CD4-positive, alpha-beta T cell treated with Interleukin-4 for 4 hours (primary cell): ENCODE data around the gene SMARCA4.
"Not testable (repeated sequence)": the region's sequence is repeated elsewhere in the genome, so short reads cannot be mapped to it uniquely, and the experiment has no call there.

ENCODE experiments used
- DNase-seq: peaks from one replicate; pipeline ENCODE4 v3.0.0-alpha.2; 2020

The SMARCA4 gene

GRCh38 chr19:10929402-10929794 lies 31.4 kb upstream of the SMARCA4 start:
- DNase-seq, result no peak

DNA sequence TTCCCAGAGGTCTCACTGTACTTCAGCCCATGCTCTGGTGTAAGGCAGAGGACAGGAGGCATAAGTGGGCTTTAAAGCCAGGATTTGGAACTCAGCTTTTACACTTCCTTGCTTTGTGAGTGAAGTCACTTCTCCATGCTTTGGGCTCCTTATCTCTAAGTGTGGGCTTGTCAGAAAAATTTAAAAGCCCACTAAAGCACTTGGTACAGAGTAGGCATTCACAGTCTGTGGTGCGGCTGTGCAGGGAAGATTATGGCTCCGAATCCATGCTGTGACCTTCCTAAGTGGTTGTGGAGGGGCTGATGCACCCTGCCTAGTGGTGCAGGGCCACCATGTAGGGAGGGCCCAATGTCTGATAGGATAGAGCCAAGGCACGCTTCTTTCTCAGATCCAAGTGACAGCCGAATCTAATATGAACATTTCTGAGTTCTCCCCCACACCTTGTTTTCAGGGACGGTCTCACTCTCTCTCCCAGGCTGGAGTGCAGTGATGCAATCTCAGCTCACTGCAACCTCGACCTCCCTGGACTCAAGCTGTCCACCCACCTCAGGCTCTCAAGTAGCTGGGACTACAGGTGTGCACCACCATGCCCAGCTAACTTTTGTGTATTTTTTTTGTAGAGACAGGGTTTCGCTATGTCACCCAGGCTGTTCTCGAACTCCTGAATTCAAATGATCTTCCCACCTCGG lies 25.3 kb upstream of the SMARCA4 start:
- DNase-seq, result no peak

DNA sequence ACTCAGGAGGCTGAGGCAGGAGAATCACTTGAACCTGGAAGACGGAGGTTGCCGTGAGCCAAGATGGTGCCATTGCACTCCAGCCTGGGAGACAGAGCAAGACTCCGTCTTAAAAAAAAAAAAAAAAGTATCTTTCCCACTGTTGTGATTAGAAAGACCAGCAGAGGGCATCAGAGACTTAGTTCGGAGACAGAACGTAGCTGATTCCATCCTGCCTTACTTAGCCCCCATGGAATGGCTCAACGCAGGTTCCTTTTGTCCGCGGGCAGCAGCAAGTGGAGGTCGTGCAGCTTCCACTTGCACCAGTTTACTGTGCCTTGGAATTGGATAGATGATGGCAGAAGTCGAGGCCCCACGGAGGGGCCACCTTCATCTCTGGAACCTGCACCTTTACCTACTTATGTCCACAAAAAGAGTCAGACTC lies 24.2 kb upstream of the SMARCA4 start:
- DNase-seq, result peak; percentile 61

GRCh38 chr19:10941649-10942048 lies 19.2 kb upstream of the SMARCA4 start:
- DNase-seq, result not testable (repeated sequence)

DNA sequence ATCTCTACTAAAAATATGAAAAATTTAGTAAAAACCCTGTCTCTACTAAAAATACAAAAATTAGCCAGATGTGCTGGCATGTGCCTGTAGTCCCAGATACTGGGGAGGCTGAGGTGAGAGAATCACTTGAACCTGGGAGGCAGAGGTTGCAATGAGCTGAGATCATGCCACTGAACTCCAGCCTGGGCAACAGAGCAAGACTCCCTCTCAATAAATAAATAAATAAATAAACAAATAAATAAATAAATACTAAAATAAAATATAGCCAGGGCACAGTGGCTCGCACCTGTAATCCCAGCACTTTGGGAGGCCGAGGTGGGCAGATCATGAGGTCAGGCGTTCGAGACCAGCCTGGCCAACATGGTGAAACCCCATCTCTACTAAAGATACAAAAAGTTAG lies 17.4 kb upstream of the SMARCA4 start:
- not testable (repeated sequence) for DNase-seq

DNA sequence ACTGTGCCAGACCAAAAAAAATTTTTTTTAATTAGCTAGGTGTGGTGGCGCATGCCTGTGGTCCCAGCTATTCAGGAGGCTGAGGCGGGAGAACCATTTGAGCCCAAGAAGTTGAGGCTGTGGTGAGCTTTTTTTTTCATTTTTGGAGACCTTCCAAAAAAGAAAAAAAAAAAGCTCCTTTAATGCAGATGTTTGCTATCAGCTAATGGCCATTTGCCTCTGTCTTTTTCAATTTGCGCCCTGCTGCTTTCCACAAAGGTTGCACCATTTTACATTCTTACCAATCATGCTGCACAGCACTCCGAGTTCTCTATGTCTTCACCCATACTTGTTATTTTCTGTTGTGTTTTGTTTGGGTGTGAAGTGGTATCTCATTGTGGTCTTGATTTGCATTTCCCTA lies 15.6 kb upstream of the SMARCA4 start:
- no peak for DNase-seq

DNA sequence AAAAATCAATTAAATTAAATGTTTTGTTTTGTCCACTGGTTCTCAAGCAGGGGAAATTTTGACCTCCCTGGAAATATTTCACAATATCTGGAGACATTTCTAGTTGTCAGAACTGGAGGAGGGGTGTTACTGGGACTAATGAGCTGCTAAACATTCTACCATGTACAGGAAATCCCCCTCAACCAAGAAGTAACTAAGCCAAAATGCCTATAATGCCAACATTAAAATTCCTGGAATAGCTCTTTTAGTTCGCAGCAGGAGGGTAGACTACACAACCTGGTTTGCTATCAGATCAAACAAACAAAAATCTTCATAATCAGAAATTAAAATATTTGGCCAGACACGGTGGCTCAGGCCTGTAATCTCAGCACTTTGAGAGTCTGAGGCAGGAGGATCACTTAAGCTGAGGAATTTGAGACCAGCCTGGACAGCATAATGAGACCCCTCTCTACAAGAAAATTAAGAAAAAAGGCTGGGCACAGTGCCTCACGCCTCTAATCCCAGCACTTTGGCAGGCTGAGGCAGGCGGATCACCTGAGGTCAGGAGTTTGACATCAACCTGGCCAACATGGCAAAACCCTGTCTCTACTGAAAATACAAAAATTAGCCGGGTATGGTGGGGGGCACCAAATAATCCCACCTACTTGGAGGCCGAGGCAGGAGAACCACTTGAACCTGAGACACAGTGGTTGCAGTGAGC lies 13.7 kb upstream of the SMARCA4 start:
- no peak for DNase-seq

DNA sequence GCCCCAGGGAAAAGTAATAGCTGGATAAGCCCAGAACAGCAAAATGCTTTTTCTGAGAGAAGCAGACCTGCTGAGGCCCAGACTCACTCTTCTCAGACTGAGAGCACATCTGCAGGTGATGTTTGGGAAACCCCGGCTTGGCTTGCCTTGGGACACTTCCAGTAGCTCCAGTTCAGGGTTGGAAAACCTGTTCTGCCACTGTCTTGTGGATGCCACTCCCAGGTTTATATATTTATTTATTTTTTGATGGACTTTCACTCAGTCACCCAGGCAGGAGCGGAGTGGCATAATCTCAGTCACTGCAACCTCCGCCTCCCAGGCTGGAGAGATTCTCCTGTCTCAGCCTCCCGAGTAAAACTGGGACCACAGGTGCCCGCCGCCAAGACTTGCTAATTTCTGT lies 8.0 kb upstream of the SMARCA4 start:
- DNase-seq, result no peak

DNA sequence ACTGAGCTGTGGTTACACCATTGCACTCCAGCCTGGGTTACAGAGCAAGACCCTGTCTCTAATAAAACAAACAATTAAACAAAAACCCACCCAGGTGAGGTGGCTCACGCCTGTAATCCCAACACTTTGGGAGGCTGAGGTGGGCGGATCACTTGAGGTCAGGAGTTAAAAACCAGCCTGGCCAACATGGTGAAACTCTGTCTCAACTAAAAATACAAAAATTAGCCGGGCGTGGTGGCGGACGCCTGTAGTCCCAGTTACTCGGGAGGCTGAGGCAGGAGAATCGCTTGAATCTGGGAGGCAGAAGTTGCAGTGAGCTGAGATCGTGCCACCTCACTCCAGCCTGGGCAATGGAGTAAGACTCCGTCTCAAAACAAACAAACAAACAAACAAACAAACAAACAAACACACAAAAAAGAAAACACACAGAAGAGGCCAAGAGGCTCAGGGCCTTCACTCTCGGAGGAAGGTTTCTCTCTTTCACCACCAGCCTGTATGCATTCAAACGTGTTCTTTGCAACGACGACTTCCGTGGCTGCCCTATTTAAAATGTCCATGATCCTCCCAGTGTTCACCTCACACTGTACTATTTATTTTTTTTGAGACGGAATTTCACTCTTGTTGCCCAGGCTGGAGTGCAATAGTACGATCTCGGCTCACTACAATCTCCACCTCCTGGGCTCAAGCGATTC lies 1.4 kb upstream of the SMARCA4 start:
- DNase-seq, result not testable (repeated sequence)

DNA sequence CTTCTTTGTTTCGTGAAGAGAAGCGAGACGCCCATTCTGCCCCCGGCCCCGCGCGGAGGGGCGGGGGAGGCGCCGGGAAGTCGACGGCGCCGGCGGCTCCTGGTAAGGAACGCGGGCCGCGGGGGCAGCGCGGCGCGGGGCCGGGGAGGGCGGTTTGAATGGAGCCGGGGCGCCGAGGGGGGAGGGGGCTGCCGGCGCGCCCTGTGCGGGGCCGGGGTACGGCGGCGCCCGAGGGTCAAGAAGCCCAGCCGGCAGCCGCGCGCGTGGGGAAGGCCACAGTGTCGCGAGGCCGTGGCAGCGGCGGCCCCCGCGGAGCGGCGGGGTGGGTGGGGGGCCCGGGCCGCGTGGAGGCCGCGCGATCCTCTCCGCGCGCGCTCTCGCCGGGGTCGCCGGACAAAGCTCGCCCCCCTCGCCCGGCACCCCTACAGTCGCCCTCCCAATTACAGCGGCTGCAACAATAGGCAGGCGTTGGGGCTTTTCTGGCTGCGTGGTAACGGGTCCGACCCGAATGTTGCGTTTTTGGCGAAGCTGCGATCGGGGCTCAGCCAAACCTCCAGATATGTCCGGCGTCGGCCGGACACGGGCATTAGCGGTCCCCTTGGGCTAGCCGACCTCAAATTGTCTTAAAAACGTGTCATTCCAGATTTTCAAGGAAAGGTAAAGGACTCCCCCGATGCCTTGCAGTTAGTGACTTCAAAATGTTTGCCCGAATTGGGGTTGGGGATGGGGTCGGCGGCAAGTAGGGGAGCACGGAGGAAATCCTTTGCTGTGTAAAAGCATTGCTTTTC lies 437 bp downstream of the SMARCA4 start:
- DNase-seq, result no peak

GRCh38 chr19:10962863-10963262 lies 2.0 kb downstream of the SMARCA4 start:
- no peak for DNase-seq

- no peak for DNase-seq
These were observed 3.0 kb downstream of the SMARCA4 start for GRCh38 chr19:10963865-10964264.

DNA sequence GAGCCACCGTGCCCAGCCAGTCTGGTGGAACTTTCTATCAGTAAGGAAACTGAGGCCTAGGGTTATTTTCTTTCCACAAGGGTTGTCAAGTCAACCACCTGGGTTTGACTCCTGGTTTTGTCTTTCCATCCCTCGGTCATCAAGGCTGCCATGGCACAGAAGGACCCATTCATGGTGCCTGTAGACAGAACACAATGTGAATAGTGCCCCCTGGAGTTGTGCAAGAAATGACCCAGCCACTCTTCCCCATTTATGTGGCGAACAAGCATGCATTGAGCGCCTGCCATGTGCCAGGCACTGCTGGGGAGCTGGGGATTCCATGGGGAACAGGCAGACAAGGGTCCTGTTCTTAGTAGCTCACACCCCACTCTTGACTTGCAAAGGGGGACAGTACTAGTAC lies 4.1 kb downstream of the SMARCA4 start:
- no peak for DNase-seq

GRCh38 chr19:10965398-10965797 lies 4.6 kb downstream of the SMARCA4 start:
- DNase-seq, result no peak

GRCh38 chr19:10966809-10967208 lies 6.0 kb downstream of the SMARCA4 start:
- DNase-seq, result no peak

DNA sequence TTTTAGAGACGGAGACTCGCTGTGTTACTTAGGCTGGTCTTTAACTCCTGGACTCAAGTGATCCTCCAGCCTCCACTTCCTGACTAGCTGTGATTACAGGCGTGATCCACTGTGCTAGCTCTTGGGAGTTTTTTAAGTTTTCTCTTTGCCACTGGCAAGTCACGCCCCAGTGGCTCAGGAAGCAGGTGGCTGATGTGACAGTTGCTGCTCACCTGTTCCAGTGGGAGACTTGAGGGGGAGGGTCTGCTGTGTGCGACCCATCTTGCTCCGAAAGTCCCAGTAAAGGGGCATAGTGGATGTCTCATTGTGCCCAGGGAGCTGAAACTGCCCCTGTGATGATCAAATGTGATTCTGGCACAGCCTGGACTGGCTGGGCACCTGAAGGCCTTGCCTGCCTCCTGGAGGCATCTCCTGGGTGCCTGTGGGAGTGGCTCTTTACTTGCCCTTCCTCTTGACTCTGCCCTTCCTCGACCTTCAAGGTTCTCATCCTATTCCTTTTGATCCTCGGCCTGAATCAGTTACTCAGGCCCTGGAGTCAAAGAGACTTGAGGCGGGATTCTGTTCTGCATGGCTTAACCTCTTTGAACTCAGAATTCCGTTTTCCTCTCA lies 7.8 kb downstream of the SMARCA4 start:
- no peak for DNase-seq

DNA sequence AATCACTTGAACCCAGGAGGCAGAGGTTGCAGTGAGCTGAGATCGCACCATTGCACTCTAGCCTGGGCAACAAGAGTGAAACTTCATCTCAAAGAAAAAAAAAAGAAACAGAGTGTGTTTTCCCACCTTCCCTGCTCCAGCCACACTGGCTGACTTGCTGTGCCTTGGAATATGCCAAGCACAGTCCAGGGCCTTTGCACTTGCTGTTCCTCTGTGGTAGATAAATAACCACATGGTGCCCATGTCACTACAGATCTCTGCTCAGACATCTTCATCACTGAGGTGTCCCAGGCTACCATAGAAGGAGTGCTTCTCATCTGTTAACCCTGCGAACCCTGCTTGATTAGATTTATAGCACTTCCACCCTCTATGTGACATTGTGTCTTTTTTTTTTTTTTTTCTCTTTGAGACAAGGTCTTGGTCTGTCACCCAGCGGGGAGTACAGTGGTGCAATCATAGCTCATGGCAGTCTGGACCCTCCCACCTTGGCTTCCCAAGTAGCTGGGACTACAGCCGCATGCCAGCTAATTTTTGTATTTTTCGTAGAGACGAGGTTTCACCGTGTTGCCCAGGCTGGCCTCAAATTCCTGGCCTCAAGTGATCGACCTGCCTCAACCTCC lies 10.4 kb downstream of the SMARCA4 start:
- DNase-seq, result no peak

DNA sequence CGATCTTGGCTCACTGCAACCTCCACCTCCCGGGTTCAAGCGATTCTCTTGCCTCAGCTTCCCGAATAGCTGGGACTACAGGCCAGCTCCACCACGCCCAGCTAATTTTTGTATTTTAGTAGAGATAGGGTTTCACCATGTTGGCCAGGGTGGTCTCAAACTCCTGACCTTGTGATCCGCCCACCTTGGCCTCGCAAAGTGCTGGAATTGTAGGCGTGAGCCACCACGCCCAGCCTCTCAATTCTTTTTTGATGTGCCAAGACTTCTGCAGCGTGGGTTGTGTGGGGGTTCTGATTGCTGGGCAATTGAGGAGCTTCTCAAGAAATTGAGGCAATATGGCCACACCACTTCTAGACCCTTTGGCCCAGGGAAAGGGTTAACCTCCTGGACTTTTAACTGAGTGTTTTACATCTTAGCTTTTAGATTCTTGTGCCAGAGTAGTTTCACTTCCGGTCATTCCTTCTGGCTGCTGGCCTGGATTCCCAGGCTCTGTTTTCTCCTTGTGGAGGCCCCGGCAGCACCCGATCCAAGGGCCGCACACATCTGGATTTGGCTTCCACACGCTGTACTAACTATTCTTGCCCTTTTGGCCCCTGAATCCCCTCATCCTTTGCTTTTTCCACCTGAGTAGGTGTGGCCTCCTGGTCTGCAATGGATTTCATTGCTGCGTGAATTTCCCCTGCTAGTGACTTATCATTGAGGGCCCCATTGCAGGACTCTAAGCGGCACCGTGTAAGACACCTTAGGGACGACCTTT lies 14.7 kb downstream of the SMARCA4 start:
- no peak for DNase-seq

GRCh38 chr19:10976131-10976892 lies 15.5 kb downstream of the SMARCA4 start:
- DNase-seq, result no peak

DNA sequence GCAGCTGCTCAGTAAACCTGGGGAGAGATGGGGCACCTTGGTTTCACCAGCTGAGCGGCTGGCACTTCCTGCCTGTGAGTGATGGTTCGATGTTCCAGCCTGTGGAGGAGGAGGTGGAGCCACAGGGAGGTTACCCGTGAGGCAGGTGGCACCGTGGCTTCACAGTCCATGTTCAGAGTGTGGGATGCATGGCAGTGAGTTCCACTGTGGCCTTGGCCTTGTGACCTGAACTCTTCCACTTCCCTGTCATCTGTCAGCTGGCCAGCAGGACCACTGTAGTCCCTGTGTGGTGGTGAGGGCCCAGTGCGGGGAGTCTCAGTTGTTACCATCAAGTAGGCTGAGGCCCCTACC lies 16.9 kb downstream of the SMARCA4 start:
- no peak for DNase-seq

DNA sequence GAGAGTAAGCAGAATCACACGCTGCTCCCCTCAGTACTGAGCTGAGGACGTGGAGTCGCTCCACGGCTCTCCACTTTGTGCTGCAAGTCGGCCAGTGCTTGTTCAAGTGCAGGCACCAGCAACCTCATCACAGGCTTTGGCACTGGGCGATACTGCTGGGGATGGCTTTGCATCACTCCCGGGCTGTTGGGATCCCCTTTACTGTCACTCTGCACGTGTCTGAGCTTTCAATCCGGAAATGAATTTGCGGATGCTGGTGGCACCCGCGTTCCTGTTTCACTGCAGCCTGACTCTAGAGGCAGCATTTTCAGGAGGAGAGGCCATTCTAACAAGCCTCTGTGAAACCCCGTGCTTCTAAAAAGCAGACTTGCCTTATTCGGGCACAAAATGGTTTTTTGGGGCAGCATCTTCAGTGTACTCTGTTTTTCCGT lies 19.1 kb downstream of the SMARCA4 start:
- DNase-seq, result peak; percentile 14
